Osteoblast (primary cell): ENCODE results near the gene PTDSS2. TPM values are rescaled to one million over a fixed set of nuclear protein-coding genes. Genes with fewer than 3 reads are reported as not detected.

Source experiments
- DNase-seq: peaks from one replicate; pipeline ENCODE4 v3.0.0; 2011; ENCODE audit warnings: low spot score, mixed read lengths; ENCODE audit not compliant: insufficient read length; ENCODE audit errors: missing footprints
- H2AFZ ChIP-seq: 2 replicates; pipeline ENCODE4 v1.6.0; 2011; ENCODE audit warnings: mild to moderate bottlenecking, low read length
- H3K27ac ChIP-seq: 2 replicates; pipeline ENCODE4 v1.5.1; 2011; ENCODE audit warnings: mild to moderate bottlenecking, low read depth, low read length, moderate library complexity
- H3K27me3 ChIP-seq: 2 replicates; pipeline ENCODE4 v1.6.0; 2012; ENCODE audit warnings: mild to moderate bottlenecking, control low read depth, inconsistent platforms, low read length, moderate library complexity; ENCODE audit not compliant: insufficient read depth
- H3K36me3 ChIP-seq: 2 replicates; pipeline ENCODE4 v1.5.1; 2011; ENCODE audit warnings: mild to moderate bottlenecking, low read length, control low read depth, moderate library complexity; ENCODE audit not compliant: insufficient read depth
- H3K4me1 ChIP-seq: 2 replicates; pipeline ENCODE4 v1.5.1; 2011; ENCODE audit warnings: mild to moderate bottlenecking, low read length, control low read depth, moderate library complexity; ENCODE audit not compliant: insufficient read depth
- H3K4me2 ChIP-seq: 2 replicates; pipeline ENCODE4 v1.6.0; 2011; ENCODE audit warnings: mild to moderate bottlenecking, low read length; ENCODE audit not compliant: insufficient read depth
- H3K4me3 ChIP-seq: fragments of 200-600 bp; sonication (generic); 3 replicates; pipeline ENCODE4 v1.5.1; 2012; ENCODE audit warnings: mild to moderate bottlenecking, low read length, inconsistent platforms; ENCODE audit not compliant: insufficient read depth
- H3K79me2 ChIP-seq: 2 replicates; pipeline ENCODE4 v1.6.0; 2012; ENCODE audit warnings: mild to moderate bottlenecking, low read length, control low read depth, inconsistent platforms; ENCODE audit not compliant: insufficient read depth
- H3K9me3 ChIP-seq: 2 replicates; pipeline ENCODE4 v1.5.1; 2011; ENCODE audit warnings: low read depth, low read length, control low read depth
- H4K20me1 ChIP-seq: 2 replicates; pipeline ENCODE4 v1.6.0; 2012; ENCODE audit warnings: mild to moderate bottlenecking, low read length, control low read depth; ENCODE audit not compliant: insufficient read depth
- total RNA-seq: library from RNA; depleted of rRNA; stranded (reverse); fragments of >200 nt; gene quantifications from 2 replicates; pipeline ENCODE4 v1.2.3, GENCODE V29; 2012
- TF ChIP-seq, protein P1 (sequence below): IDR thresholded peaks from 2 replicates; pipeline ENCODE4 v1.5.1; 2011; ENCODE audit warnings: mild to moderate bottlenecking, low read depth, low read length, moderate library complexity; ENCODE audit errors: extremely low read depth

The PTDSS2 gene
- total RNA-seq, 1 donor, result 36.2 TPM

DNA sequence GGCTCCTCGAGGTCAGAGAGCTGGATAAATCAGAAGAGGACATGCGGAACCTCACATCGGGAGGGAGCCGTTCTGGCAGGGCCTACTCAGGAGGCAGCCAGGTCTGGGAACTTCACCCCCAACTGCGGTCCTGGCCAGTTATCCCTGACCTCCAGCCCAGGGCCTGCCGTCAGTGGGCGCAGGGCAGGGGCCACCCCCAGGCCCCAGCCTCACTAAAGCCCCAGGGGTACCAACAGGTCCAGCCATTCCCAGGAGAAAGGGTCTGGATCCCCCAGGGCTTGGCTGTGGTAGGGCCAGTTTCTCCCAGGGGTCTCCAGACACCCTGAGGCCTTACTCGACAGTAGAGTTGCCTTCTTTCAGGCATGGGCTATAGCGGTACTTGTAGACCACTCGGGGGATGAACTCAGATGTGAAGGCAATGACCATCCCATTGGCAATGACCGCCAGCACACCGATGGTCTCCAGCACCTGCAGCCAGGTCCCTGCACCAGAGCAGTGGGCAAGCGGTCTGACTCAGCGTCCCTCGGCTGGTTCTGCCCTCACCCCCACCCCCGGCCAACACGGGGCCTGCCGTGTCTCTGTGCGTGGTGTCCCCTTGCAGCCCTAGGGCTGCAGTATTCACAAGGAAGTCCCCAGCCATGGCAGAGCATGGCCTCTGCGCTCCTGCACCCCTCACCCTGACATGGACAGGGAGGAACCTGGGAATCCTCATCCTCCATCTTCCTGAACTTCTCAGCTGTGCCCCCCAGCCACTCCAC, 30.7 kb upstream of the PTDSS2 start:
- Histone ChIP-seq H3K36me3 (no peaks in the 10 kb centered on the region), H3K27me3 (peaks cover 20% of the 10 kb centered on the region), H3K79me2 (no peaks in the 10 kb centered on the region), H3K27ac (no peak overlapping the region), H3K9me3 (no peaks in the 10 kb centered on the region), H3K4me1 (peaks cover 6% of the 10 kb centered on the region), H3K4me3 (no peak overlapping the region), H3K4me2 (no peak overlapping the region), H2AFZ (no peak overlapping the region), H4K20me1 (no peaks in the 10 kb centered on the region)
- DNase-seq, result no peak
- TF ChIP-seq, protein P1, sequence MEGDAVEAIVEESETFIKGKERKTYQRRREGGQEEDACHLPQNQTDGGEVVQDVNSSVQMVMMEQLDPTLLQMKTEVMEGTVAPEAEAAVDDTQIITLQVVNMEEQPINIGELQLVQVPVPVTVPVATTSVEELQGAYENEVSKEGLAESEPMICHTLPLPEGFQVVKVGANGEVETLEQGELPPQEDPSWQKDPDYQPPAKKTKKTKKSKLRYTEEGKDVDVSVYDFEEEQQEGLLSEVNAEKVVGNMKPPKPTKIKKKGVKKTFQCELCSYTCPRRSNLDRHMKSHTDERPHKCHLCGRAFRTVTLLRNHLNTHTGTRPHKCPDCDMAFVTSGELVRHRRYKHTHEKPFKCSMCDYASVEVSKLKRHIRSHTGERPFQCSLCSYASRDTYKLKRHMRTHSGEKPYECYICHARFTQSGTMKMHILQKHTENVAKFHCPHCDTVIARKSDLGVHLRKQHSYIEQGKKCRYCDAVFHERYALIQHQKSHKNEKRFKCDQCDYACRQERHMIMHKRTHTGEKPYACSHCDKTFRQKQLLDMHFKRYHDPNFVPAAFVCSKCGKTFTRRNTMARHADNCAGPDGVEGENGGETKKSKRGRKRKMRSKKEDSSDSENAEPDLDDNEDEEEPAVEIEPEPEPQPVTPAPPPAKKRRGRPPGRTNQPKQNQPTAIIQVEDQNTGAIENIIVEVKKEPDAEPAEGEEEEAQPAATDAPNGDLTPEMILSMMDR, result no peak

DNA sequence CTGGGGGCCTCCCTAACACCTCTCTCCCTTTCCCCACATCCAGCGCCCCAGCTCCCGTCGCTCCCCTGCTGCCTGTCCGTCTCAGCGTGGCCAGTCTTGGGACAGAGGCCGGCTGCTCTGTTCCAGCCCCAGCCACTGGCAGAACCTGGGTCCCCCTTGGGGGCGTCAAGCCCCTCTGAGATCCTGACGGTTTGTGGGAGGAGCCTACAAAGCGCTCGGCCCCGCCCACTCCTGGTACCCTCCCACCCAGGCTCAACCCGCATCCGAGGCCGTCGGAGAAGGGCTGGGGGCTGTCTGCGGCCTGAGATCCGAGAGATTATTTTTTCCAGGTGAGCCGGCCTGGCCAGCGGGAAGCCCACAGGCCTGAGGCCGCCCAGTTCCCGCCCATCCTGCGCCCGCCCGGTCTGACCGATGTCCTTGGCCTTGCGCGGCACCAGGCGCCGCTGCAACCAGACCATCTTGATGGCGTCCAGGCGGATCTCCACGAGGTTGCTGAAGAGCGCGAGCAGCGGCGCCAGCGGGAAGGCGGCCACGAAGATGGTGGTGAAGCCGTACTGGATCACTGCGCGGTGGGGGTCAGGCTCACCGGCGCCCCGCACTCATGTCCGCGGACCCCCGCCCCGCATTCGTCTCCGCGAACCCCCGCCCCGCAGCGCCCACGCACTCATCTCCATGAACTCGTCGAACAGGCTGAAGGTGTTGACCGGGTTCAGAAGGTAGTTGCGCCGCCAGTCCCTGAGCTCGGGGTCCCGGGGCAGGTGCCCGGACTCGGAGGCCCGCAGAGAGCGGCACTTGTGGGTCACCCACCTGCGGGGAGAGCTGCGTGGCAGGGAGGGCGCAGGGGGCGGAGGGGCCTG, 29.8 kb upstream of the PTDSS2 start:
- Histone ChIP-seq H3K4me1 (peaks cover 3% of the 10 kb centered on the region), H3K79me2 (no peaks in the 10 kb centered on the region), H3K4me2 (no peak overlapping the region), H2AFZ (no peak overlapping the region), H3K4me3 (no peak overlapping the region), H3K36me3 (no peaks in the 10 kb centered on the region), H3K9me3 (no peaks in the 10 kb centered on the region), H3K27me3 (peaks cover 23% of the 10 kb centered on the region), H3K27ac (no peak overlapping the region), H4K20me1 (no peaks in the 10 kb centered on the region)
- no peak for DNase-seq
- TF ChIP-seq, protein P1, result no peak

DNA sequence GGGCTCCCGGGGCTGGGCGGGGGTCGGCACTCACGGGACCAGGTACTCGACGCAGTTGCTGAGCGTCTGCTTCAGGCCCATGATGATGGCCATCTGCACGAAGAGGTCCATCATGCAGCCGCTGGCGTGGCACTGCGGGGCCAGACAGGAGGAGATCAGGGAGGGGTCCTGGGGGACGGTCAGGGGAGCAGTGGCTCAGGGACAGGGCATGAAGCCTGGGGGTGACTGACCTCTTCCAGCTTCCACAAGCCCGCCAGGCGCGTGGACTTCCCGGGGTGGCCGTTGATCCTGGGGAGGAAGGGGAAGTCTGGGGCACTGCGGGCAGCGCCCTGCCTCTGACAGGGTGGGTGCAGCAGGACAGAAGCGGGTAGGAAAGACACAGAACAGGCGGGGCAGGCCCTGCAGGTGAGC, 29.2 kb upstream of the PTDSS2 start:
- H3K79me2 ChIP-seq, result no peaks in the 10 kb centered on the region
- no peak overlapping the region for H3K4me3 ChIP-seq
- TF ChIP-seq, protein P1, result no peak
- no peaks in the 10 kb centered on the region for H3K36me3 ChIP-seq
- no peaks in the 10 kb centered on the region for H4K20me1 ChIP-seq
- H3K27ac ChIP-seq, result no peak overlapping the region
- no peaks in the 10 kb centered on the region for H3K4me1 ChIP-seq
- H3K27me3 ChIP-seq, result peaks cover 23% of the 10 kb centered on the region
- no peak for DNase-seq
- H3K4me2 ChIP-seq, result no peak overlapping the region
- H2AFZ ChIP-seq, result no peak overlapping the region
- no peaks in the 10 kb centered on the region for H3K9me3 ChIP-seq

DNA sequence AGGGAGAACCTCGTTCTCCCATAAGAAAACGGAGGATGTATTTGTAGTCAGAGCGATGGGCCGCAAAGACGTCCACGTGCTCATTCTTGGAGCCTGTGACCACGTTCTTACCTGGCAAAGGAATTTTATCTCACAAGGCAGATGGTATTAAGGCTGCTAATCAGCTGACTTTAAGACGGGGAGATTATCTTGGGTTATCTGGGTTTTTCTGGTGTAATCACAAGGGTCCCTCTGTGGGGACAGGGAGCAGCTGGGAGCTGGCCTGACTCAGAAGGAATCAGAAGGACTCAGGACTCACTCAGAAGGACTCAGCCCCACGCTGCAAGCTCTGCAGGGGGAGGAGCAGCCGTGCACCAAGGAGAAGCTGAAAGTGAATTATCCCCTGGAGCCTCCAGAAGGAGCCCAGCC, 27.8 kb upstream of the PTDSS2 start:
- H3K27me3 ChIP-seq, result peaks cover 23% of the 10 kb centered on the region
- no peaks in the 10 kb centered on the region for H3K36me3 ChIP-seq
- H3K4me1 ChIP-seq, result no peaks in the 10 kb centered on the region
- H3K27ac ChIP-seq, result no peak overlapping the region
- H3K4me2 ChIP-seq, result no peak overlapping the region
- H3K4me3 ChIP-seq, result no peak overlapping the region
- no peaks in the 10 kb centered on the region for H3K9me3 ChIP-seq
- TF ChIP-seq, protein P1, result no peak
- DNase-seq, result no peak
- no peaks in the 10 kb centered on the region for H4K20me1 ChIP-seq
- H2AFZ ChIP-seq, result no peak overlapping the region
- H3K79me2 ChIP-seq, result no peaks in the 10 kb centered on the region
